Keratinocyte (primary cell): ENCODE results near the gene BLCAP. TPM values are rescaled to one million over a fixed set of nuclear protein-coding genes. Genes with fewer than 3 reads are reported as not detected.
A peak's percentile ranks its signal among the peaks of the same experiment; 100 is the strongest.
"Not testable (repeated sequence)": the region's sequence is repeated elsewhere in the genome, so short reads cannot be mapped to it uniquely, and the experiment has no call there.

Experiments used
- DNase-seq: peaks from one replicate; pipeline ENCODE4 v3.0.0-alpha.2; 2011; ENCODE audit warnings: low read depth, missing footprints, low spot score
- FAIRE-seq: peaks from 2 replicates; lab custom pipeline; 2011; peaks lifted over from hg19 to GRCh38; lab: Jason Lieb, UNC
- H2AFZ ChIP-seq: 2 replicates; pipeline ENCODE4 v1.6.0; 2012; ENCODE audit warnings: low read length, control low read depth, inconsistent platforms; ENCODE audit not compliant: control insufficient read depth
- H3K27ac ChIP-seq: 2 replicates; pipeline ENCODE4 v1.5.1; 2011; ENCODE audit warnings: low read length; ENCODE audit not compliant: control insufficient read depth, insufficient read depth
- H3K27me3 ChIP-seq: 3 replicates; pipeline ENCODE4 v1.6.0; 2011; ENCODE audit warnings: low read length; ENCODE audit not compliant: control insufficient read depth, insufficient read depth; ENCODE audit errors: extremely low read depth
- H3K36me3 ChIP-seq, 2 experiments: 2 replicates in 1 of 2; 3 replicates in 1 of 2; pipeline ENCODE4 v1.5.1; 2011; ENCODE audit warnings: low read length in 2 of 2, mild to moderate bottlenecking in 1 of 2; ENCODE audit not compliant: control insufficient read depth in 2 of 2, insufficient read depth in 2 of 2; ENCODE audit errors: extremely low read depth in 1 of 2
- H3K4me1 ChIP-seq: 3 replicates; pipeline ENCODE4 v1.5.1; 2011; ENCODE audit warnings: low read length; ENCODE audit not compliant: control insufficient read depth, insufficient read depth; ENCODE audit errors: extremely low read depth
- H3K4me2 ChIP-seq: 3 replicates; pipeline ENCODE4 v1.6.0; 2011; ENCODE audit warnings: low read depth, low read length; ENCODE audit not compliant: control insufficient read depth, insufficient read depth; ENCODE audit errors: extremely low read depth
- H3K4me3 ChIP-seq, 3 experiments: fragments of 200-600 bp in 1 of 3; sonication (generic) in 1 of 3; 2 replicates in 2 of 3; 3 replicates in 1 of 3; pipeline ENCODE4 v1.5.1; 2011 to 2016; ENCODE audit warnings: low read length in 3 of 3, mild to moderate bottlenecking in 3 of 3, control low read depth in 2 of 3, inconsistent platforms in 1 of 3, low read depth in 1 of 3, mixed read lengths in 1 of 3, mixed run types in 1 of 3, moderate library complexity in 1 of 3; ENCODE audit not compliant: control insufficient read depth in 2 of 3, insufficient read depth in 2 of 3; ENCODE audit errors: extremely low read depth in 1 of 3
- H3K79me2 ChIP-seq: 2 replicates; pipeline ENCODE4 v1.6.0; 2012; ENCODE audit warnings: low read length; ENCODE audit not compliant: control insufficient read depth, insufficient read depth
- H3K9ac ChIP-seq: 3 replicates; pipeline ENCODE4 v1.6.0; 2011; ENCODE audit warnings: low read length; ENCODE audit not compliant: control insufficient read depth, insufficient read depth; ENCODE audit errors: extremely low read depth
- H3K9me1 ChIP-seq: 3 replicates; pipeline ENCODE4 v1.6.0; 2011; ENCODE audit warnings: low read length; ENCODE audit not compliant: control insufficient read depth, insufficient read depth; ENCODE audit errors: extremely low read depth
- H3K9me3 ChIP-seq: 2 replicates; pipeline ENCODE4 v1.5.1; 2012; ENCODE audit warnings: low read depth, low read length; ENCODE audit not compliant: control insufficient read depth
- H4K20me1 ChIP-seq: 3 replicates; pipeline ENCODE4 v1.6.0; 2011; ENCODE audit warnings: low read length; ENCODE audit not compliant: control insufficient read depth, insufficient read depth; ENCODE audit errors: extremely low read depth
- CTCF ChIP-seq, 3 experiments: IDR thresholded peaks in 1 of 3; conservative IDR thresholded peaks in 1 of 3; optimal IDR thresholded peaks in 1 of 3; 2 replicates in 2 of 3; 3 replicates in 1 of 3; pipeline versions ENCODE3 to v1.5.1; 2011; ENCODE audit warnings: low read length in 3 of 3, mild to moderate bottlenecking in 3 of 3, moderate library complexity in 2 of 3, control low read depth in 1 of 3, inconsistent platforms in 1 of 3; ENCODE audit not compliant: insufficient read depth in 2 of 3; ENCODE audit errors: extremely low read depth in 1 of 3
- EZH2 ChIP-seq: IDR thresholded peaks from one replicate; pipeline ENCODE4 v1.6.1; 2012; ENCODE audit warnings: inconsistent platforms, mild to moderate bottlenecking, low read length, moderate library complexity
- dilution Hi-C: fragments of 300-500 bp; cut with MboI; formaldehyde crosslinking; loops from one replicate; pipeline ENCODE4 v1.7.0; 2020; ENCODE audit warnings: low sequenced_read_pairs; ENCODE audit not compliant: extremely low pct_ligation_motif_present
- polyA minus RNA-seq, 3 experiments: library from RNA; depleted of rRNA, polyadenylated mRNA; stranded (reverse); fragments of >200 nt; gene quantifications; 1 replicate in 1 of 3; 2 replicates in 1 of 3; 3 replicates in 1 of 3; pipeline ENCODE4 v1.2.3, GENCODE V29; 2011
- polyA plus RNA-seq, 5 experiments: library from polyadenylated mRNA; depleted of rRNA in 3 of 5; stranded (reverse) in 3 of 5; stranded (forward) in 1 of 5; unstranded in 1 of 5; fragments of >200 nt; gene quantifications; 1 replicate in 1 of 5; 2 replicates in 3 of 5; 3 replicates in 1 of 5; pipeline versions ENCODE4 v1.2.1 to v1.2.3, GENCODE V29; 2011 to 2012; ENCODE audit warnings: missing spikeins in 2 of 5, low read depth in 1 of 5, low replicate concordance in 1 of 5

BLCAP gene
- polyA plus RNA-seq (187 to 209 TPM (median 202 TPM) in 3 replicates), polyA minus RNA-seq (142 to 211 TPM (median 205 TPM) in 3 replicates)
- 23.8 TPM for polyA plus RNA-seq (2011; ENCODE audit: low read depth)
- 190 and 252 TPM in 2 replicates for polyA plus RNA-seq (2011; cell fraction: cytosol; rRNA removed)
- polyA plus RNA-seq (2011; cell fraction: nucleus; rRNA removed) = 312 and 336 TPM in 2 replicates
- polyA plus RNA-seq (2012; ENCODE audit: low replicate concordance) = 89.5 and 97.4 TPM in 2 replicates
- polyA minus RNA-seq (2011; cell fraction: cytosol; rRNA and poly(A)+ RNA removed) = 147 TPM
- polyA minus RNA-seq (2011; cell fraction: nucleus; rRNA and poly(A)+ RNA removed) = 87.6 and 138 TPM in 2 replicates

GRCh38 chr20:37527638-37528445 is at the start of gene BLCAP:
TSS of gene BLCAP (minus strand) at chr20:37527876. CDS start at chr20:37519174, 8,702 bp downstream.
- peak within 1 kb of the TSS; percentile 86 for H2AFZ ChIP-seq
- peak within 1 kb of the TSS; percentile 98 for H3K27ac ChIP-seq
- H3K9me1 ChIP-seq = peaks cover 16% of the 10 kb centered on the region
- peaks cover 3 to 7% of the 10 kb centered on the region in 2 experiments for H3K36me3 ChIP-seq
- H3K4me2 ChIP-seq = peak within 1 kb of the TSS; percentile 95
- peaks cover 43% of the 10 kb centered on the region for H3K79me2 ChIP-seq
- peaks cover 42% of the 10 kb centered on the region for H3K4me1 ChIP-seq
- TF ChIP-seq CTCF (optimal IDR thresholded peaks at IDR 0.05 in 1 of 3, IDR thresholded peaks at IDR 0.05 in 1 of 3, conservative IDR thresholded peaks at IDR 0.05 in 1 of 3; ENCODE audit: extremely low read depth in 1 of 3, insufficient read depth in 2 of 3, low read length in 3 of 3) (no peak), EZH2 (no peak)
- no peaks in the 10 kb centered on the region for H3K27me3 ChIP-seq
- peaks cover 30% of the 10 kb centered on the region for H4K20me1 ChIP-seq
- FAIRE-seq (no peak), DNase-seq (peak; percentile 83)
- dilution Hi-C loops = no loop called here
- peak within 1 kb of the TSS; percentile 88 to 94 (median 92) for H3K4me3 ChIP-seq
- peak within 1 kb of the TSS; percentile 94 for H3K9ac ChIP-seq
- no peaks in the 10 kb centered on the region for H3K9me3 ChIP-seq

GRCh38 chr20:37577436-37577835 is 49.8 kb upstream of the BLCAP start:
- H3K36me3 ChIP-seq, H3K4me2 ChIP-seq, H3K9ac ChIP-seq, H2AFZ ChIP-seq, FAIRE-seq, H3K79me2 ChIP-seq, H3K4me1 ChIP-seq, dilution Hi-C loops, H3K27ac ChIP-seq, H3K9me3 ChIP-seq, H3K9me1 ChIP-seq, DNase-seq, H3K4me3 ChIP-seq, H4K20me1 ChIP-seq: not testable (repeated sequence)
- peaks cover 22% of the 10 kb centered on the region for H3K27me3 ChIP-seq
